ENCODE measurements around the gene QSOX2.

- TF ChIP-seq POLR2A (IDR thresholded peaks at IDR 0.05): no peak
- TF ChIP-seq CTCF (IDR thresholded peaks at IDR 0.05): no peak
These were observed 42.0 kb downstream of the QSOX2 start for GRCh38 chr9:136203408-136204144.

All from body of pancreas (tissue), 4 donors.